ENCODE data around the gene ARFGAP1. TPM values are rescaled to one million over a fixed set of nuclear protein-coding genes. Genes with fewer than 3 reads are reported as not detected.
"Not testable (repeated sequence)": the region's sequence is repeated elsewhere in the genome, so short reads cannot be mapped to it uniquely, and the experiment has no call there.

Gene ARFGAP1
- polyA plus RNA-seq, 3 donors: 51.6 to 53.4 (median 52.9) TPM

DNA sequence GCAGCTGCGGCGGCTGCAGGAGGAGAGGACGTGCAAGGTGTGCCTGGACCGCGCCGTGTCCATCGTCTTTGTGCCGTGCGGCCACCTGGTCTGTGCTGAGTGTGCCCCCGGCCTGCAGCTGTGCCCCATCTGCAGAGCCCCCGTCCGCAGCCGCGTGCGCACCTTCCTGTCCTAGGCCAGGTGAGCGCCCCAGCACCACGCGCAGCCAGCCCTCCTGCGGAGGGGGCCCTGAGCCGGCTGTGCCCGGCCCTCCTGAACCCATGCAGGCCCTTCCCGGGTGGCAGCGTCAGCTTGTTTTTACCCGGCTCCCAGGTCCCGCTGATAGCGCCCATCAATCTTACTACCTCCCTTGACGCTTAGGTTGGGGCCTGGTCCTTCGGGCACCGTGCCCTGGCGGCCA is 33.2 kb upstream of the ARFGAP1 start:
- no peak for DNase-seq (ENCODE audit: low read depth in 3 of 3, low spot score in 2 of 3)

DNA sequence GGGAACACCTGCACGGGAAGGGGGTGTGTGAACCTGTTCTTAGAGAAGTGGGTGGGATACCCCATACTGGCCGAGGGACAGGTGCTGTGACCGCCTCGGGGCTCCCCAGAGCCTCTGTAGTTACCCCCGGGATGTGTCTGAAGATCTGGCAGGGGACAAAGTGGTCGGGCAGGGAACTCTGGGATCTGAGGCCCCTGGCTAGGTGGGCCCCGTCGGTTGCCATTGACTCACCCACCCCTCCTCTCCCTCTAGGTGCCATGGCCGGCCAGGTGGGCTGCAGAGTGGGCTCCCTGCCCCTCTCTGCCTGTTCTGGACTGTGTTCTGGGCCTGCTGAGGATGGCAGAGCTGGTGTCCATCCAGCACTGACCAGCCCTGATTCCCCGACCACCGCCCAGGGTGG is 32.6 kb upstream of the ARFGAP1 start:
- DNase-seq (ENCODE audit: low read depth in 3 of 3, low spot score in 2 of 3): no peak

DNA sequence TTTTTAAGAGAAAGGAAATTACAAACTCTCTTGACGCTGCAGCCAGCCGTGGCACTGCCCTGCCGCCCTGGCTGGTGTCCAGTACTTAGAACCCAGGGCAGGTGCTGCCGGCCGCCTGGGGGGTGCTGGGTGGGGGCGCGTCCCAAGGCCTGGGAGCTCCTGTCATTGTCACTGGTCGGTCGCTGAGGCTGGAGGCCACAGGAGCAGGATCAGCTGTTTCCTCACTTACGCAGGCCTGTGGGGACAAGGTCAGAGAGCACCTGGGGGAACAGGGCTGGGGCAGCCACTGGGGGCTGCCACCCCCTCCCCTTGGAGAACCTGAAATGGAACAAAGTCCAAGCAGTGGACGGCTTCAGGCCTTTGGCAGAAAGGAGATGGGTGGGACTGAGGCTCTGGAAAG is 31.3 kb upstream of the ARFGAP1 start:
- DNase-seq (ENCODE audit: low read depth in 3 of 3, low spot score in 2 of 3): no peak

DNA sequence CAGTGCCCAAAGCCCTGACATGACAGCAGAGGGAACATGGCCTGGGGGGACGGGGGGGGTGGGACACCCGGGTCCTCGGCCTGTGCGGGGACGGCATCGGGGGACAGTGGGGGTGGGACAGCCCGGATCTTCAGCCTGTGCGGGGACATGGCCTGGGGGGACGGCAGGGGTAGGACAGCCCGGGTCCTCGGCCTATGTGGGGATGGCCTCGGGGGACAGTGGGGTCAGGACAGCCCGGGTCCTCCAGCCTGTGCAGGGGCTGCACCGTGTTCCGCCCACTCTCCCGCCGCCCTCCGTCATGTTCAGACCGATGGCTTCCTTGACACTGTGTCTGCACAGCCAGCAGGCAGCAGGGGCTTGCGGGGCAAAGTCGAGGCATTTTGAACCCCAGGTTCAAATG is 29.9 kb upstream of the ARFGAP1 start:
- no peak for DNase-seq (ENCODE audit: low read depth in 3 of 3, low spot score in 2 of 3)

DNA sequence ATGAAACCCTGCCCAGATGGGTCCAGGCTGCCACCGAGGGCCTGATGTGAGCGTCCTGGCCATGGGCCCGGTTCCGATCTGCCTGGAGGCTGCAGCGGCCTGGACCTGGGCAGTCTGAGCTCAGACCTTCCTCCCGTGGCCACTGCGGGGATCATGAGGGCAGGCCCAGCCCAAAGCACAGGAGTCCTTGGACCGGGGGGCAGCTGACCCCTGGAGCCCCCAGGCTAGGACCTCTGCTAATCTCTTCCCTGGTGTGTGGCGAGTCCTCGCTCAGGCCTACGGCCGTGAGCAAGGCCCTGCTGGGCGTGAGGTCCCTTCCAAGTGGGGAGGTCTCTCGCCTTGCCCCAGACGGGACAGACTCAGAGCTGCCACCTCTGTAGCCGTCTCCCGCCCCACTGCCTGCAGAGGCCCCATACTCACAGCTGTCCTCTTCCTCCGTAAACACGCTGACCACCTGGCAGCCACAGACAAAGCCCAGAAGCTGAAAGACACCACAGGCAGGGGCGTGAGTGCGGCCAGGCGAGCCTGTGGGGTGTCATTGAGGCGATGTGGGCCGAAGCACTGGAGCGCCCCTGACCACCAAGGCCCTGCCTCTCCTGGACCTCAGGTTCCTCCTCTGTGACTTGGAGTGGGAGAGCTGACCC is 28.9 kb upstream of the ARFGAP1 start:
- no peak for DNase-seq (ENCODE audit: low read depth in 3 of 3, low spot score in 2 of 3)

DNA sequence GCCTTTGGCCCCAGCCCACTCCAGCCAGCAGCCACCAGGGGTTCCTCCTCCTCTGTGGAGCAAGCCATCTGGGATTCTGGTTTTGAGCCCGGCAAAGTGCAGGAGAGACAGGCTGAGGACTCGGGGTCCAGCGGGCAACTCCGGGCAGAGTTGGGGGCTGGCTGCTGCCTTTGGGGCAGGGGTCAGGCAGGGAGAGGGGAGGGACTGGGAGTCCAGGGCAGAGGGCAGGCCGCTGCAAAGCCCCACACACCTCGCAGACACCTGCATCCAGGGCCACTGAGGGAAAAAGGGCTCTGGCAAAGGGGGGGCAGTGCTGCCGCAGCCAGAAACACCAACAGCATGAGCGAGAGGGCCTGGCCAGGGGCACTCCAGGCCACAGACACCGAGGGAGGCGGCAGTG is 28.1 kb upstream of the ARFGAP1 start:
- no peak for DNase-seq (ENCODE audit: low read depth in 3 of 3, low spot score in 2 of 3)

DNA sequence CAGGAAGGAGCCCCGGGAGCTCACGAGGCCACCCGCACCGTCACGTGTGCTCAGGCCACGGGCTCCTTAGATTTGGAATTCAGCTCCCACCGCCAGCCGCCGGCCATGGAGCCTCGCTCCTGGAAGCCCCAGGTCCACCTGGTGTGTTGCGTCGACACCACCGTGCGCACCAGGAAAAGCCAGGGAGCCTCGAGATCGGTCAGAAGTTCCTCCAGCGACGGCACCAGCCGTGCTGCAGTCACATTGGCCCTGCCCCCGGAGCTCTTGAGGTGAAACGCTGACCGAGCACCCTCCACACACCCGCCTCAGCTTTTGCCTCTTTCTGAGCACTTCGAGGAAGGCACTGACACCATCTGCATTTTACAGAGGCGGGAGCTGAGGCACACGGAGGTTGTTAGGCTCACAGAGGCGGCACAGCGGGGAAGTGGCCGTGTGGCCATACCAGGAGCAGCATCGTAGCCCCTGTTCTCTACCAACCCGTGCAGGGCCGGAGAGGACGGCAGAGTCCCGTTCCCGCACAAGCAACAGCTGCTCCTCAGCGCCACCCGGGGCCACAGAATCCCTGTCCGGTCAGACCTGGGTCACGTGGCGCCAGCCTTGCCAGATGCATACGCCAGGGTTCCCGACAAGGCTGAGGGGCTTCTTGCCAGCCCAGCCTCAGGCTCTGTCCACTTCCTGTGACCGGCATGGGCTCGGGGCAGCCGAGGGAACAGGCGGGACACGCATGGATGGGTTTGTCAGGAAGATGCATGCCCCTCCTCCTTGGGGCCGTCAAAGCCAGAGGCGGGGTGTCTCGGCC is 25.9 kb upstream of the ARFGAP1 start:
- DNase-seq (ENCODE audit: low read depth in 3 of 3, low spot score in 2 of 3): no peak

DNA sequence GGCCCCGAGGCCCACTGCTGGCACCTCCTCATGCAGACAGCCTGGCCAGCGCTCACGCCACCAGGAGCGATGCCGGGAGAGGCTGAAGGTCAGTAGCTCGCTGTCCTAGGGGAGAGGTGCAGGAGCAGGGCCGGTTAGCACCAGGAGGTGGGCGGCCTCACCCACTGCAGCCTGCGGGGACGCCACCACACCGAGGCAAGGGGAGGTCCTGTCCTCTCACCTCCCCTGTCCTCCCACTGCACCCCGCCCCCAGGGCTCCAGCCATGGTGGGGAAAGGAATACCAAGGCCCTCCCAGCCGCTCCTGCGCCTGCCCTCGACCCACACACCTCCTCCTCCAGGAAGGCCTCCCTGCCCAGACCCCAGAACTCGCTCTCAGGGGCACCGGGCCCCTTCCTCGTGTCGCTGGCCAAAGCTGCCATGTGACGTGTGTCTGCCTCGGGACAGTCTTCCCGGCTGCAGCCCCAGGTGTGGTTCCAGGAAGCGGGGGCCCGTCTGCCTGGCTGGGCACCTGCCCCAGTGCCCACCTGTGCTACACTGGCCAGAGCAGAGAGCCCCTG is 24.9 kb upstream of the ARFGAP1 start:
- DNase-seq (ENCODE audit: low read depth in 3 of 3, low spot score in 2 of 3): no peak

DNA sequence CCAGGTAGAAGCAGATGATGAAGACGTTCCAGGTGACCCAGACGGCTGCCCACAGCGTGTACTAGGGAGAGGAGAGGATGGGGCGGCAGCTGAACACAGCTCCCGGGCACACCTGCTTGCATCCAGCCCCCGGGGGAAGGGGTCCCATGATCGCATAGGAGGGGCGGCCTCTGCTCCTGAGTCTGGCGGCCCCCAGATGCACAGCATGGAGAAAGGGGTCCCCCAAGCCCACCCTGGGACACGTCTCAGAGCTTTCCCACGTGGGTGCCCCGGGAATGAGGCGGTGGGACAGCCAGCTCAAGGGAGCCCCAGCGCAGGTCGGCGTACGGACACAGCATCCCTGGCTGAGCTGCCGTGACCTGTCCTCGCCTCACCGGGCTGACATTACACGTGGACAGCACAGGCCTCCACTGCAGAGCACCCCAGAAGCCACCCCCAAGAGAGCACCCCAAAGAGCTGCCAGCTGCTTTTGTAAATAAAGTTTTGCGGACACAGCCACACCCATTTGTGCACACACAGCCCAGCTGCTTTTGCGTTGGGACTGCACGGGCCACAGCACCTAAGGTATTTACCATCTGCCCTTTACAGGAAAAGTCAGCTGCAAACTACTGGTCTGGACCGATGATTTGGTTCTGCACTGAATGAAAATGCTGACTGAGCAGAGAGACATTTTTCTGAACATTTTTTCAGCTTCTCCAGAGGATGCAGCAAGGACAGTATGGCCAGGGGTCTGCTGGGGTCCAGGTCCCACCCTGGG is 23.6 kb upstream of the ARFGAP1 start:
- no peak for DNase-seq (ENCODE audit: low read depth in 3 of 3, low spot score in 2 of 3)

DNA sequence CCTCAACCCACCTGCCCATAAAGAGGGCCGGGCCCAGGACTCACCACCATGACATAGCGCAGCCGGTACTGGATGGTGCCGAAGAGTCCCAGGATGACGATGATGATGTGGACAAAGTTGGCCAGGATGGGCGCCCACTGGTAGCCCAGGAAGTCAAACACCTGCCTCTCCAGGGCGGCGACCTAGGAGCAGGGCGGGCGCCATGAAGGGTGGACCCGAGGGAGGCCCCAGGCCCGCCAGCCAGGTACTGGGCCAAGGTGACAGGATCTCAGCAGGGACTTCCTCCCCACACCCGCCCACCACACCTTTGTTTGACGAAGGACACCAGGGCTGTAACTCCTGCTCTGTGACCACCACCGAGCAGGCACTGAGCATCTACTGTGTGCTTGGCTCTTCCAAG is 22.7 kb upstream of the ARFGAP1 start:
- DNase-seq (ENCODE audit: low read depth in 3 of 3, low spot score in 2 of 3): no peak

DNA sequence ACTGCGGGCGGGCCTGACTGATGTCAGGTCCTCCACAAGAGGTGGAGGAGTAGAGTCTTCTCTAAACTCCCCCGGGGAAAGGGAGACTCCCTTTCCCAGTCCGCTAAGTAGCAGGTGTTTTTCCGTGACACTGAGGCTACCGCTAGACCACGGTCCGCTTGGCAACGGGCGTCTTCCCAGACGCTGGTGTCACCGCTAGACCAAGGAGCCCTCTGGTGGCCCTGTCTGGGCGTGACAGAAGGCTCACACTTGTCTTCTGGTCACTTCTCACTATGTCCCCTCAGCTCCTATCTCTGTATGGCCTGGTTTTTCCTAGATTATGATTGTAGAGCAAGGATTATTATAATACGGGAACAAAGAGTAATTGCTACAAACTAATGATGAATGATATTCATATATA is 21.3 kb upstream of the ARFGAP1 start:
- DNase-seq (ENCODE audit: low read depth in 3 of 3, low spot score in 2 of 3): not testable (repeated sequence)

DNA sequence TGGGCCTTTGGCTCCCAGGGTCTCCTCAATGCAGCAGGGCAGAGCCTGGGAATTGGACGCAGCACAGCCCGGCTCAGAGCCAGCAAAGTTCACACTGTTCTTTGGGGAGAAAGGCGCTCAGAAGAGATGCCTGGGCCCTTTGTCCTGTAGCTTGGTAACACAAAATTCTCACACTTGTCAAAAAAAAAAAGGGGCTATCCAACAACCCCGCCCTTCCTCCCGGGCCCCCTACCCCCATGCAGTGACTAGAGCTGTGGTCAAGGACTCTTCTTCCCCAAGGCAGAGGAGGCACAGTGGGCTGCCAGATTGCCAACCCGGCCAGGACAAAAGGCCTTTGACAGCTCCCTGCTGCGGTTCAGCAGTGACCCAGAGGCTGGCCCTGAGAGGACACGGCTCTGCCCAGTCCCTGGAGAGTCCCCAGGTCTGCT is 20.3 kb upstream of the ARFGAP1 start:
- DNase-seq (ENCODE audit: low read depth in 3 of 3, low spot score in 2 of 3): no peak

DNA sequence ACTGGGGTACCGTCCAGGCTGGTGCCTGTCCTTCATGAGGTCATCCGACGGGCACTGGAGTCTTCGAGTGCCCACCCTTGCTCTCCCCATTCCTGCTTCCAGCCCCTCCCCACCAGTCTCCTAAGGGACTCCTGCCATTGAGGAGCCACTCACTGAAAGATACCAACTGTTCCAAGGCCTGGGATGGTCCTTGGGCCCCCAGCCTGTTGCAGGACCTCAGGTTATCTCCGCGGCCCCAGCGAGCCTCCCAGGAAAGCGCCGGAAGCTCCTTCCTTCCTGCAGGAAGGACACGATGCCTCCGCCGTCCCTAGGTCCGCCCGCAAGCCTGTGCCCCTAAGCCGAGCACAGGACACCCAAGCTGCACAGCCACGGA is 19.6 kb upstream of the ARFGAP1 start:
- DNase-seq (ENCODE audit: low read depth in 3 of 3, low spot score in 2 of 3): no peak

DNA sequence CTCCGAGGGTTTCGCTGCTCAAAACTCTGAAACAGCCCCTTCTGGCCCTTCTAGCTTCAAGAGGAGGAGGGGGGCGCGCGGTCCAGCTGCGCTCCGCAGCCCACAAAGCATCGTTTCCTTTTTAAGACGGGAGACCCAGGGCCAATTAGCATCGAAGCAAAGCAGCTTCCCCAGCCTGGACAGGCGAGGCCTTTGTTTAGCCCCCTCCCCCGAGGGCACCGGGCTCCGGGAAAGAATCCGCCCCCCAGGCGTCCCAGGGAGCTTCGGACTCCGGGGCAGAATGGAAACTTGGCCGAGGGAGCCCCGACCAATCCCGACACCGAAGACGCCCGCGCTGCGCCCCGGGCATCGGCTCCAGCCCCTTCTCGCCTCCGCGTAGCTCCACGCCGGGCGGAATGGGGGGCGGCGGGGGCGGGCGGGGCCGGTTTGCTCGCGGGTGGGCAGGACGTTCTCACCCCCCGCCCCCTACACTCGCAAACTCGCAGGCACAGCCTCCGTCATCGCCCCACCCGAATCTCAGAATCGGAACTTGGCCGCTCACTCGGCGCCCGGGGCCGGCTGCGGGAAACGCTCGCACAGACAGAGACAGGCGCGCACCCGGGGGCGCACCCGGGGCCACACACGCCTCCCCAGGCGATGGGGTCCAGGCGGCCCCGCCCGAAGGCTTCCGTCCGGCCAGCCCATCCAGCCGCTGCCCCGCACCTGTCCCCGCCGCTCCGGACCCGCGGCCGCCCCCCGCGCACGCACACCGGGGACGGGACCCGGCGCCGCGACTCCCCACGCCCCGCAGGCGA is 19.0 kb upstream of the ARFGAP1 start:
- DNase-seq (ENCODE audit: low read depth in 3 of 3, low spot score in 2 of 3): no peak

DNA sequence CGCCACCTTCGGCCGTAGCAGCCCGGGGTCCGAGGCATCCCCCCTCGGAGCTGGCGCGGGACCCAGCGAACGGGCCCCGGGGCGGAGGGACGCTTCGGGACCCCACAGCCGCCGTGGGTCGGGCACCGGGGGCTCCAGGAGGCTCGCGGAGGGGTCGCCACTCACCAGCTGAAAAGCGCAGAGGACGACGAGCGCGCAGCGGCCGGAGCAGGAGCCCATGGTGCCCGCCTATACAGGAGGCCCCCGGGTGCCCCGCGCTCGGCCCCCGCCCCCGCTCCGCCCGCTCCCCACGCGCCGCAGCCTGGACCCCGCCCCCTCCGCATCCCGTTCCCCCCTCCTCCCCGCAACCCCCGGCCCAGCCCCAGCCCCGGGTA is 18.4 kb upstream of the ARFGAP1 start, which contains the start of gene NKAIN4:
Gene NKAIN4, minus strand, starts transcription at position 232 of the 374 bp plus-strand sequence. Its CDS starts 13 bp downstream, at position 219.
- DNase-seq (ENCODE audit: low read depth in 3 of 3, low spot score in 2 of 3): no peak

DNA sequence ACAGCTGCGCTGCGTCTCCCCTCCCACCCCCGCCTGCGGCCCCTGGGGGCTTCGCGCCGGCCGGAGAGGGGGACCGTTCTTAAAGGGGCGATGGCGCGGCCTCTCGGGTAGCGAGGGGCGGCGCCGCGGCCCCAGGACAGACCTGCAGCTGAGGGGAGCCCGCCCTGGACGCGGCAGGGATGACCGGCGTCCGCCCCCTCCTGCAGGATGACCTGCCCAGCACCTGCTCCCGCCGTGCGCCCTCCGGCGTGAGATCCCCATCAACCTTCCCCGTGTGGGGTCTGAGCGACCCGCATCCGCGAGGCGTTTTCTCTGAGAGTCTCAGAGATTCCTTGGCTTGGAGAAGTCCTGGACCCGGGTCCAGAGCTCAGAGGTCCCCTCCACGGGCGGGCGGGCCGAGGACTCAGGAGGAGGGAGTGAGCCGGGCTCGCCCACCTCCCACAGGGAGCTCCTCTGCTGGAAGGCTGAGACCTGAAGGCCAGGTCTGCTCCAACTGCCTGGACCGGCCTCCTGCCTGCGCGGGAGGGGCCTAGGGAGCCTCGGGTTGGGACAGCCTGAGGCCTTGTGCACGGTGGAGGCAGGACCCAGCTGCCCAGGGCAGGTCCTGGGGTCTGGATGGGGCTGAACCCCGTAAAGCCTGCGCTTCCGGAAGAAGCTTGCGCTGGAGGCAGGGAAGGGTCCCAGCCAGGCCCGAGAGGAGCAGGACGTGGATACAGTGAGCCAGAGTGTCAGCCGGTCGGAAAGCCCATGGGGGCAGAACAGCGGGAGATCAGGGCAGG is 17.8 kb upstream of the ARFGAP1 start:
- no peak for DNase-seq (ENCODE audit: low read depth in 3 of 3, low spot score in 2 of 3)

DNA sequence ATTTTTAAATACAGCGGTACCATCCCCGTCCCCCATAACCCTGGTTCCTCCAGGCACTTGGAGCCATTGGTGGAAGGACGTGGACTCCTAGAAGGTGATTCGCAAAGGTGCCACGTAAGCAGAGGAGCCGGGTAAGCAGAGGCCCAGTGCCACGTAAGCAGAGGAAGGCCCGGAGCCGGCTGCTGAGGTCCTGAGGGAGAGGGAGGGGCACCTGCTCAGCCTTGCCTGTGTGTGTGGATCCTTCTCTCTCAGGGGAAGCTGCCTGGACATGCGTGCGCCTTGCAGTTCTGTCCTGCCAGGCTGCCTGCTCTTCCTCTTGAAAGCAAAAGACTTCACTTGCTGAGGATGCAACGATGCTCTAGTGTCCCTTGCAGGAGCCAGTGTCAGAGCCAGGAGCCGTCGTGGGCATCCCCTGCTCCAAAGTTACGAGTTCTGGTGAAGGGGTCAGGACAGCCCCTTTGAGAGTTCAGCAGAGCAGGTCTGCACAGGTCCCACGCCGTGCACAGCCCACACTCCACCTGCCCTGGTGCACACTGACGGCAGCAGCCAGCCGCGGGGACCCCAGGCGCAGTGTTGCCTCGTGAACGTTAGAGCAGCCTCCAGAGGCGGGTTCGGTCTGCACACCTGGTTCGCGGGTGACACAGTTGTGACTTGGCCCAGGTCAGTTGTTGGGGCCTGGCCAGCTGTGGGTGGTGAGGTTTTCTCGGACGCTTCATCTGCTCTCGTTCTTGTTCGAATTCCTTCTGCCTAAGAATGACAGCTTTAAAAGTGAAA is 16.5 kb upstream of the ARFGAP1 start:
- no peak for DNase-seq (ENCODE audit: low read depth in 3 of 3, low spot score in 2 of 3)

DNA sequence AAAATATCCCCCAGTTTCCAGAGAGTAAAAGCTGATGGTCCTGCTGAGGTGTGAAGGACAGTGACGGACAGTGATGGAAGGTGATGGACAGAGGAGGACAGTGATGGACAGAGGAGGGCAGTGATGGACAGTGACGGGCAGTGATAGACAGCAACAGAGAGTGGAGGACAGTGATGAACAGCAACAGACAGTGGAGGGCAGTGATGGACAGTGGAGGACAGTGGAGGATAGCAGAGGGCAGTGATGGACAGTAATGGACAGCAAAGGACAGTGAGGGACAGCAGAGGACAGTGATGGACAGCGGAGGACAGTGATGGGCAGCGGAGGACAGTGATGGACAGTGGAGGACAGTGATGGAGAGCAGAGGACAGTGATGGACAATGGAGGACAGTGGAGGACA is 15.7 kb upstream of the ARFGAP1 start:
- DNase-seq (ENCODE audit: low read depth in 3 of 3, low spot score in 2 of 3): no peak

DNA sequence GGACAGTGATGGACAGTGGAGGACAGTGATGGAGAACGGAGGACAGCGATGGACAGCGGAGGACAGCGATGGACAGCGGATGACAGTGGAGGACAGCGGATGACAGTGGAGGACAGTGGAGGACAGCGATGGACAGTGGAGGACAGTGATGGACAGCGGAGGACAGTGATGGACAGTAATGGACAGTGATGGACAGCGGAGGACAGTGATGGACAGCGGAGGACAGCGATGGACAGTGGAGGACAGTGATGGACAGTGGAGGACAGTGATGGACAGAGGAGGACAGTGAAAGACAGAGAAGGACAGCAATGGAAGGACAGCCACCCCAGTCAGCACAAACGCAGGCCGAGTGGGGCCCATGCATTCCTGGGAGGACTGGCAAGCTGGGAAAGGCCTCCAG is 15.0 kb upstream of the ARFGAP1 start:
- DNase-seq (ENCODE audit: low read depth in 3 of 3, low spot score in 2 of 3): no peak
